GM12875 (cell line): ENCODE data around the gene FAXC.
A peak's percentile ranks its signal among the peaks of the same experiment; 100 is the strongest.

Experiments
- H3K4me3 ChIP-seq: one replicate; pipeline ENCODE4 v1.5.1; 2011; ENCODE audit warnings: low read depth, low read length, control low read depth
- TF ChIP-seq, protein P1 (sequence below): IDR thresholded peaks from 2 replicates; pipeline ENCODE4 v1.5.1; 2011; ENCODE audit warnings: low read depth, mild to moderate bottlenecking, control low read depth, inconsistent platforms, low read length, moderate library complexity, borderline replicate concordance; ENCODE audit not compliant: insufficient read depth

The FAXC gene

DNA sequence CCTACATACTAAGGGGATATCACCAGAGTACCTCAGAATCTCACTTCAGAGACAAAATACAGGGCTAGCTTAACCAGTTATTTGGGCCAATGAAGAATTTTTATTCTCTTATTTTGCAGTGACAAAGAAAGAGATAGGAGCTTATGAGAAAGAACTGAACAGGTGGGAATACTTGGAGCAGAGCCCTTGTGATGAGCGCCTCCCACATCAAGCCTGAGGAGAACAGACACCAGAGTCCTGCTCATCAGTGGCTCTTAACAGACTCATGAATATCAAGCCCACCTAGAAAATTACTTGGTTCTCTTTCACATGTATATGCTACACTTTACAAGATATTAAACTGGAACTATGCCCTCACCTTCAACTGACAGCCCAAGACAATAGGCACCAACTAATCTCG, 99.0 kb downstream of the FAXC start:
- TF ChIP-seq, protein P1, sequence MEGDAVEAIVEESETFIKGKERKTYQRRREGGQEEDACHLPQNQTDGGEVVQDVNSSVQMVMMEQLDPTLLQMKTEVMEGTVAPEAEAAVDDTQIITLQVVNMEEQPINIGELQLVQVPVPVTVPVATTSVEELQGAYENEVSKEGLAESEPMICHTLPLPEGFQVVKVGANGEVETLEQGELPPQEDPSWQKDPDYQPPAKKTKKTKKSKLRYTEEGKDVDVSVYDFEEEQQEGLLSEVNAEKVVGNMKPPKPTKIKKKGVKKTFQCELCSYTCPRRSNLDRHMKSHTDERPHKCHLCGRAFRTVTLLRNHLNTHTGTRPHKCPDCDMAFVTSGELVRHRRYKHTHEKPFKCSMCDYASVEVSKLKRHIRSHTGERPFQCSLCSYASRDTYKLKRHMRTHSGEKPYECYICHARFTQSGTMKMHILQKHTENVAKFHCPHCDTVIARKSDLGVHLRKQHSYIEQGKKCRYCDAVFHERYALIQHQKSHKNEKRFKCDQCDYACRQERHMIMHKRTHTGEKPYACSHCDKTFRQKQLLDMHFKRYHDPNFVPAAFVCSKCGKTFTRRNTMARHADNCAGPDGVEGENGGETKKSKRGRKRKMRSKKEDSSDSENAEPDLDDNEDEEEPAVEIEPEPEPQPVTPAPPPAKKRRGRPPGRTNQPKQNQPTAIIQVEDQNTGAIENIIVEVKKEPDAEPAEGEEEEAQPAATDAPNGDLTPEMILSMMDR: no peak
- H3K4me3 ChIP-seq: no peak overlapping the region

DNA sequence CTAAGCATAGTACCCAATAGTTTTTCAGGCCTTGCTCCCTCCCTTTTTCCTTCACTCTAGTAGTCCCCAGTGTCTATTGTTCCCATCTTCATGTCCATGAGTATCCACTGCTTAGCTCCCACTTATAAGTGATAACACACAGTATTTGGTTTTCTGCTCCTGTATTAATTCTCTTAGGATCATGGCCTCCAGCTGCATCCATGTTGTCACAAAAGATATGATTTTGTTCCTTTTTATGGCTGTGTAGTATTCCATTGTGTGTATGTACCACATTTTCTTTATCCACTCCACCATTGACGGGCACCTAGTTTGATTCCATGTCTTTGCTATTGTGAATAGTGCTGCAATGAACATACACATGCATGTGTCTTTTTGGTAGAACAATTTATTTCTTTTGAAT, 102.9 kb downstream of the FAXC start:
- TF ChIP-seq, protein P1: no peak
- H3K4me3 ChIP-seq: no peak overlapping the region

DNA sequence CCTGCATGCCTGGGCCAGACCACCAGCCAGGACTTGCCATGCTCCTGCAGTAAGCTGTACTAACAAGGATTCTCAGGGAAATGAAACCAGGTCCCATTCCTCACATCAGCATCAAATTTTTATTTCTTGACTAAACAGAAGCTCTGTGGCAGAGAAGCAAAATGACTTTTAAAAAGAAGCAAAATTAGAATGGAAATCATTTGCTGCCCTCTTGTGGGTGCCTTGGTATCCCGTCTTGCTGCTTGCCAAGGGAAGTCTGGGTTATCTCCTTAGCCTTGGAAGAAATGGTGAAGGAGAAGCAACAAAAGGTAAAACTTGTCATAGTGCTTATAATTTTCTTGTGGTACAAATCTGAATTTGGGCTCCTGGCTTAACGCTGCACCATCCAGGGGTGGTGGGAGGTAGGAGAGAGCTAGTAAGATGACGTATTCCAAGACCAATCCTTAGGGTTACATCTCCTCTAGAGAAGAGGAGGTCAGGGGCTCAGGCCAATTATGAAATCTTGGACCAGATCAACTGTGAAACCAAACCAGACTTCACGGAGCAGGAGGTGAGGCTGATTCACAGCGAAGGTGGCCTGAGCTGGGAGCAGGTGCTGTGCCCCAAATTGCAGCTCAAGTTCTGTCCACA, 107.5 kb downstream of the FAXC start:
- no peak overlapping the region for H3K4me3 ChIP-seq
- TF ChIP-seq, protein P1: peak; percentile 30; the same call in 1 of the 2 replicates

DNA sequence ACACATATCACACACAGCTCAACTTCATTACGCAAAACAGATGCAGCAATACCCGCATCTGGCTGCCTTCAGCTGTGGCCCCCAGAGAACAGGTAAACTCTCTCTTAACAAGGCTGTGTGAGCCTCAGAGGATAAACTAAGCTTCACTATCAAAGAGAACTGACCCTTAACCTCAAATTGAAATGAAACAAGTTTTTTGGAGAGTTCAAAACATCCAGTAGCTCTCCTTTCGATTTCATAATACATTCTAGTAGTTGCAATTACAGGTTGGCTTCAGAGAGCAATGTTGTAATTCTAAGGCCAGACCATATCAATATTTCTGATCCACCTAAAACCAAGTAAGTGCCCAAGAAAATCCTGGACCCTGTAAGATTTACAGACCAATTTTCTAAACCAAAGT, 113.5 kb downstream of the FAXC start:
- TF ChIP-seq, protein P1: no peak
- no peak overlapping the region for H3K4me3 ChIP-seq

DNA sequence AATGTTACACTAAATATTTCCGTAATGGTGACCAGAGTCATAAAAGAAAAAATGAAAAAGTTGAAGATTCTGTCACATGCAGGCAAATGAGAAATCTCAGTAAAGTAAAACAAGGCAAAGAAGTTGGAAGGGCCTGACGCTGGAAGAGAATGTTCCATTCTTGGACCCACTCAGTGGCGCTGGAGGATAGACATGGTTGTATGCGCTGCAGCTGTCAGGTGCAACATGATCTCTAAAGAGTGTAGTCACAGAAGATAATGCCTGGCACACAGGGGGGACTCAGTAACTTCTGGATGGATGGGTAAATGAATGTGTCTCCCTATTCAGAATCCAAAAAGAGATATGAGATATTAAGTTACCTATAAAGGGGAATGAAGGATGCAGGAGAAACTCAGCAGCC, 116.3 kb downstream of the FAXC start:
- TF ChIP-seq, protein P1: no peak

DNA sequence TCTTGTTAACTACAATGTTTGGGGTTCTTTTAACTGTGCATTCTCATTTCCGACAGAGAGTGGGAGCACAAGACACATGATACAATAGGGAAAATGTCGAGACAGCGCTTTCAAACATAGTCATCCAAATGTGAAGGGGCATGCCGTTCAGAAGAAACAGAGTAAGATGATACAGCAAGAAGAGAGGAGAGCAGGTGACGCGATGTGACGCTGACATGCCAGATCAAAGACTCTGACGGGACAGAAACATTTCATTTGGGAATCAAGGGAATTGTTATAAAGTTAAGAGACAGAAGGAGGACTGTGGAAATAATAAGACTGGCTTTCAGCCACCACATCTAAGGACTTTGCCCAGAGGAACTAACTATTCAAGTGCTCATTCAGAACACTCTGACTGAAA, 117.4 kb downstream of the FAXC start:
- TF ChIP-seq, protein P1: no peak

More for the DNA sequence above, 116.3 kb downstream of the FAXC start:
- no peak overlapping the region for H3K4me3 ChIP-seq

DNA sequence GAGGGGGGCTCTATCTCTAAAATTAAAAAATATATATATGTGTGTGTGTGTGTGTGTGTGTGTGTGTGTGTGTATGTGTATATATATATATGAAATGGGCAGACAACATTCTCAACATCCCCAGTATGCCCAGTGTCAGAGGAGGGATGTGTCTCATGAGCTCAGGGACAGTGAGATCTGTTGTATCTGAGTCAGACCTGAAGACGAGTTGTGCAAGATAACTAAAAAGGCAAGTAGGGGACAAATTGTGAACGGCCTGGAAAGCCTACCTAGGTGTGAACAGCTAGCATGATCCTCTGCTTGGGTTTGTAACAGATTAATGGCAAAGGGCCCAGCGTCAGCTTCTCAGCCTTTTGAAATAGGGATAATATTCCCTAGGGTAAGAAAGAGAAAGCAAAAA, 124.3 kb downstream of the FAXC start:
- H3K4me3 ChIP-seq: no peak overlapping the region
- TF ChIP-seq, protein P1: no peak

More for the DNA sequence above, 117.4 kb downstream of the FAXC start:
- no peak overlapping the region for H3K4me3 ChIP-seq
